CD14-positive monocyte (primary cell): ENCODE data around the gene CEACAM7. TPM values are rescaled to one million over a fixed set of nuclear protein-coding genes. Genes with fewer than 3 reads are reported as not detected.

Source experiments
- DNase-seq, 3 donors: peaks; one replicate each; pipeline ENCODE4 v3.0.0-alpha.2; 2011 to 2022
- H2AFZ ChIP-seq: 2 replicates; pipeline ENCODE4 v1.6.0; 2012; ENCODE audit warnings: mild to moderate bottlenecking, low read depth, low read length, inconsistent platforms; ENCODE audit not compliant: insufficient read depth, poor library complexity, severe bottlenecking
- H3K27ac ChIP-seq, 2 donors: 1 replicate in 1 of 2; 2 replicates in 1 of 2; pipeline ENCODE4 v1.5.1; 2012 to 2013; ENCODE audit warnings: low read length in 2 of 2, control low read depth in 1 of 2, inconsistent platforms in 1 of 2, low read depth in 1 of 2, mild to moderate bottlenecking in 1 of 2
- H3K27me3 ChIP-seq, 2 donors: one replicate each; pipeline versions ENCODE4 v1.6.0 to v1.6.1; 2011 to 2013; ENCODE audit warnings: low read length in 2 of 2; ENCODE audit not compliant: control insufficient read depth in 2 of 2, insufficient read depth in 2 of 2
- H3K36me3 ChIP-seq, 2 donors: replicated peaks in 1 of 2; 1 replicate in 1 of 2; 2 replicates in 1 of 2; pipeline versions ENCODE4 v1.5.1 to v1.6.1; 2012 to 2013; ENCODE audit warnings: low read length in 2 of 2, control low read depth in 1 of 2, inconsistent platforms in 1 of 2, mild to moderate bottlenecking in 1 of 2; ENCODE audit not compliant: insufficient read depth in 2 of 2, control insufficient read depth in 1 of 2
- H3K4me1 ChIP-seq, 2 donors: 1 replicate in 1 of 2; 2 replicates in 1 of 2; pipeline versions ENCODE4 v1.5.1 to v1.6.1; 2012 to 2013; ENCODE audit warnings: low read length in 2 of 2, control low read depth in 1 of 2, inconsistent platforms in 1 of 2, mild to moderate bottlenecking in 1 of 2, moderate library complexity in 1 of 2; ENCODE audit not compliant: insufficient read depth in 2 of 2, control insufficient read depth in 1 of 2
- H3K4me2 ChIP-seq: replicated peaks from 2 replicates; pipeline ENCODE3; 2012; ENCODE audit warnings: low read length, moderate library complexity, mild to moderate bottlenecking; ENCODE audit not compliant: poor library complexity, severe bottlenecking; ENCODE audit errors: extremely low read depth
- H3K4me3 ChIP-seq, 3 experiments: fragments of 200-600 bp in 1 of 3; sonication (generic) in 1 of 3; replicated peaks in 1 of 3; 1 replicate in 2 of 3; 2 replicates in 1 of 3; pipeline ENCODE4 v1.5.1; 2011 to 2013; ENCODE audit warnings: low read length in 3 of 3, mild to moderate bottlenecking in 3 of 3, control low read depth in 2 of 3, low read depth in 2 of 3, inconsistent platforms in 1 of 3, moderate library complexity in 1 of 3
- H3K79me2 ChIP-seq: 2 replicates; pipeline ENCODE4 v1.6.0; 2012; ENCODE audit warnings: mild to moderate bottlenecking, control low read depth, inconsistent platforms, low read length, moderate library complexity; ENCODE audit not compliant: insufficient read depth
- H3K9ac ChIP-seq: 2 replicates; pipeline ENCODE4 v1.6.0; 2017; ENCODE audit warnings: low read length, mild to moderate bottlenecking; ENCODE audit not compliant: insufficient read depth, poor library complexity, severe bottlenecking
- H3K9me3 ChIP-seq, 2 donors: replicated peaks in 1 of 2; 1 replicate in 1 of 2; 2 replicates in 1 of 2; pipeline versions ENCODE4 v1.5.1 to v1.6.1; 2012 to 2013; ENCODE audit warnings: low read length in 2 of 2, control low read depth in 1 of 2; ENCODE audit not compliant: control insufficient read depth in 1 of 2, insufficient read depth in 1 of 2
- H4K20me1 ChIP-seq: 2 replicates; pipeline ENCODE4 v1.6.0; 2012; ENCODE audit warnings: mild to moderate bottlenecking, low read length, control low read depth, moderate library complexity; ENCODE audit not compliant: insufficient read depth
- H3K27ac Mint-ChIP-seq, 7 donors: one replicate each; pipeline ENCODE4 v1.8.0; 2020; ENCODE audit warnings: mild to moderate bottlenecking in 7 of 7, mixed read lengths in 7 of 7, moderate library complexity in 6 of 7, inconsistent platforms in 2 of 7
- H3K27me3 Mint-ChIP-seq, 3 donors: one replicate each; pipeline ENCODE4 v1.8.0; 2021 to 2022; ENCODE audit warnings: low read depth in 3 of 3, mild to moderate bottlenecking in 3 of 3, mixed read lengths in 3 of 3, moderate library complexity in 3 of 3, inconsistent platforms in 1 of 3
- H3K36me3 Mint-ChIP-seq, 2 donors: one replicate each; pipeline ENCODE4 v1.8.0; 2020; ENCODE audit warnings: mixed read lengths in 2 of 2, inconsistent platforms in 1 of 2, mild to moderate bottlenecking in 1 of 2
- H3K4me1 Mint-ChIP-seq: one replicate; pipeline ENCODE4 v1.8.0; 2020; ENCODE audit warnings: mild to moderate bottlenecking, mixed read lengths
- H3K4me3 Mint-ChIP-seq, 2 donors: one replicate each; pipeline ENCODE4 v1.8.0; 2020; ENCODE audit warnings: mild to moderate bottlenecking in 2 of 2, mixed read lengths in 2 of 2, moderate library complexity in 1 of 2
- H3K9me3 Mint-ChIP-seq, 7 donors: one replicate each; pipeline ENCODE4 v1.8.0; 2020 to 2022; ENCODE audit warnings: mixed read lengths in 7 of 7, mild to moderate bottlenecking in 6 of 7, moderate library complexity in 6 of 7, inconsistent platforms in 2 of 7
- WGBS: methylation state at CpG from one replicate; pipeline ENCODE4 v1.1.5; 2013; ENCODE audit warnings: missing lambda C conversion rate; ENCODE audit not compliant: insufficient coverage; 5-methylcytosine and 5-hydroxymethylcytosine counted together
- intact Hi-C, 2 donors: fragments of 100-400 bp; cut with micrococcal nuclease; formaldehyde crosslinking; loops; one replicate each; pipeline versions ENCODE4 v1.15.0 to v1.15.1; 2023
- polyA plus RNA-seq, 3 donors: library from polyadenylated mRNA; depleted of rRNA in 1 of 3; unstranded in 2 of 3; stranded (reverse) in 1 of 3; fragments of 300-500 nt in 2 of 3; fragments of >200 nt in 1 of 3; fragmentation: Illumina TruSeq in 2 of 3; gene quantifications; 1 replicate in 2 of 3; 2 replicates in 1 of 3; pipeline ENCODE4 v1.2.3, GENCODE V29; 2012 to 2021
- TF ChIP-seq, protein P1 (sequence below): fragments of 200-600 bp; IDR thresholded peaks from one replicate; pipeline ENCODE4 v1.8.0; 2022; ENCODE audit warnings: antibody characterized with exemption, mild to moderate bottlenecking

The CEACAM7 gene
- polyA plus RNA-seq, 3 donors: not detected

GRCh38 chr19:41688687-41689086, 617 bp upstream of the CEACAM7 start:
- H3K27ac Mint-ChIP-seq: no peak overlapping the region
- H3K27me3 Mint-ChIP-seq: peaks cover 11 to 53% (median 17%) of the 10 kb centered on the region in 3 donors
- no peak overlapping the region for H3K4me2 ChIP-seq

GRCh38 chr19:41687419-41687818, 651 bp downstream of the CEACAM7 start:
- no peak overlapping the region for H3K27ac ChIP-seq
- Mint-ChIP-seq H3K4me3 (no peak overlapping the region), H3K36me3 (no peaks in the 10 kb centered on the region), H3K4me1 (peaks cover 3% of the 10 kb centered on the region), H3K9me3 (peaks cover 0 to 8% (median 5%) of the 10 kb centered on the region in 7 donors), H3K27ac (no peak overlapping the region), H3K27me3 (peaks cover 15 to 54% (median 16%) of the 10 kb centered on the region in 3 donors)
- H3K36me3 ChIP-seq: no peaks in the 10 kb centered on the region
- no peak overlapping the region for H3K9ac ChIP-seq
- no peak overlapping the region for H3K4me3 ChIP-seq
- H3K27me3 ChIP-seq: peaks cover 0 to 16% of the 10 kb centered on the region in 2 donors
- no peak overlapping the region for H2AFZ ChIP-seq
- intact Hi-C loops: no loop called here
- no peak for DNase-seq
- no peak overlapping the region for H3K4me2 ChIP-seq
- 91% methylated on average over 3 of the region's 3 CpGs for WGBS
- no peaks in the 10 kb centered on the region for H3K79me2 ChIP-seq
- peaks cover 0 to 1% of the 10 kb centered on the region in 2 donors for H3K9me3 ChIP-seq
- no peaks in the 10 kb centered on the region for H3K4me1 ChIP-seq
- no peaks in the 10 kb centered on the region for H4K20me1 ChIP-seq
- TF ChIP-seq, protein P1, sequence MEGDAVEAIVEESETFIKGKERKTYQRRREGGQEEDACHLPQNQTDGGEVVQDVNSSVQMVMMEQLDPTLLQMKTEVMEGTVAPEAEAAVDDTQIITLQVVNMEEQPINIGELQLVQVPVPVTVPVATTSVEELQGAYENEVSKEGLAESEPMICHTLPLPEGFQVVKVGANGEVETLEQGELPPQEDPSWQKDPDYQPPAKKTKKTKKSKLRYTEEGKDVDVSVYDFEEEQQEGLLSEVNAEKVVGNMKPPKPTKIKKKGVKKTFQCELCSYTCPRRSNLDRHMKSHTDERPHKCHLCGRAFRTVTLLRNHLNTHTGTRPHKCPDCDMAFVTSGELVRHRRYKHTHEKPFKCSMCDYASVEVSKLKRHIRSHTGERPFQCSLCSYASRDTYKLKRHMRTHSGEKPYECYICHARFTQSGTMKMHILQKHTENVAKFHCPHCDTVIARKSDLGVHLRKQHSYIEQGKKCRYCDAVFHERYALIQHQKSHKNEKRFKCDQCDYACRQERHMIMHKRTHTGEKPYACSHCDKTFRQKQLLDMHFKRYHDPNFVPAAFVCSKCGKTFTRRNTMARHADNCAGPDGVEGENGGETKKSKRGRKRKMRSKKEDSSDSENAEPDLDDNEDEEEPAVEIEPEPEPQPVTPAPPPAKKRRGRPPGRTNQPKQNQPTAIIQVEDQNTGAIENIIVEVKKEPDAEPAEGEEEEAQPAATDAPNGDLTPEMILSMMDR: no peak

More at GRCh38 chr19:41688687-41689086, 617 bp upstream of the CEACAM7 start:
- no peak for DNase-seq
- peaks cover 0 to 16% (median 12%) of the 10 kb centered on the region in 7 donors for H3K9me3 Mint-ChIP-seq
- 100% methylated on average over 1 of the region's 4 CpGs for WGBS
- Histone ChIP-seq H3K4me3 (no peak overlapping the region), H3K4me1 (no peaks in the 10 kb centered on the region), H3K27me3 (peaks cover 0 to 19% of the 10 kb centered on the region in 2 donors), H3K36me3 (no peaks in the 10 kb centered on the region), H3K9ac (no peak overlapping the region), H3K9me3 (peaks cover 0 to 7% of the 10 kb centered on the region in 2 donors), H3K27ac (no peak overlapping the region), H2AFZ (no peak overlapping the region), H3K79me2 (no peaks in the 10 kb centered on the region), H4K20me1 (no peaks in the 10 kb centered on the region)
- intact Hi-C loops: no loop called here
- peaks cover 3% of the 10 kb centered on the region for H3K4me1 Mint-ChIP-seq
- TF ChIP-seq, protein P1: no peak
- H3K36me3 Mint-ChIP-seq: no peaks in the 10 kb centered on the region
- no peak overlapping the region for H3K4me3 Mint-ChIP-seq
